Left hindlimb (tissue), 1 donor: ENCODE results near the gene ACIN1.
"Not testable (repeated sequence)": the region's sequence is repeated elsewhere in the genome, so short reads cannot be mapped to it uniquely, and the experiment has no call there.

Experiments used
- DNase-seq: peaks from one replicate; pipeline ENCODE4 v3.0.0-alpha.2; 2018

Gene ACIN1

DNA sequence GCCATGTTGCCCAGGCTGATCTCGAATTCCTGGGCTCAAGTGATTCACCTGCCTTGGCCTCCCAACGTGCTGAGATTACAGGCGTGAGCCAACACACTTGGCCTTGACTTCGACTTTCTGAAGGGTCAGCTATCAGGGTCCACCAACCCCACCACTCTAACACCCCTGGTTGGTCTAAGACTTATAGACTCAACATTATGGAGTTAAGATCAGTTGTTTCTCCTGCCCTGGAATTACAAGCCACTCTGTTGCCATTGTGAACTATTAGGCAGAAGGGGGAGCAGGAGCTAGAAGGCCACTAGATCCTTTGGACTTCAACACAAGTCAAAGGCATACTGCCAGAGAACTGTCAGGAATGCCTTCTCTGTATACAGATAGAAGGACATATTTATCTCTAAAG lies 54.8 kb downstream of the ACIN1 start:
- no peak for DNase-seq

- no peak for DNase-seq
Observed at GRCh38 chr14:23035303-23036144, 59.4 kb downstream of the ACIN1 start.

- peak; percentile 92 for DNase-seq
Observed at GRCh38 chr14:23034498-23035302, 60.2 kb downstream of the ACIN1 start, which contains the start of gene PSMB5. Gene PSMB5, minus strand, starts transcription at chr14:23034900. Its CDS starts 19 bp downstream, at chr14:23034881.

- DNase-seq, result no peak
Observed at GRCh38 chr14:23033801-23034497, 61.0 kb downstream of the ACIN1 start.

- DNase-seq, result no peak
Observed at GRCh38 chr14:23033251-23033727, 61.6 kb downstream of the ACIN1 start.

DNA sequence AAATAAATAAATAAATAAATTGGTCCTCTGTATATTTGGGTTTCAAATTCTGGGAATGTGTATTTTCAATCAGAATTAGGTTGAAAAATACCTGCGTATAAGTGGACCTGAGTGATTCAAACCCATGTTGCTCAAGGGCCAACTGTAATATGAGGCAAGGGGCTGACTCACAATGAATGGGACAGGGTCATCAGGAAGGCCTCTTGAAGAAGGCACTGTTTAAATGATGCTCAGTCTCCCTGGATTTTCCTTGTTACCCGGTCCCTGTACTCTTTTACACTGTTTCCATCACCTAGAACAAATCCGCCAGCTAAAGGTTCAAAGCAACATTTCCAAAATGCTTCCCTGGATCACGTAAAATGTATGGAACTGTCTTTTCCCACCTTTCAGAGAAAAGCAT lies 64.0 kb downstream of the ACIN1 start:
- DNase-seq, result no peak

- DNase-seq, result no peak
Observed at GRCh38 chr14:23028799-23029198, 66.1 kb downstream of the ACIN1 start.

DNA sequence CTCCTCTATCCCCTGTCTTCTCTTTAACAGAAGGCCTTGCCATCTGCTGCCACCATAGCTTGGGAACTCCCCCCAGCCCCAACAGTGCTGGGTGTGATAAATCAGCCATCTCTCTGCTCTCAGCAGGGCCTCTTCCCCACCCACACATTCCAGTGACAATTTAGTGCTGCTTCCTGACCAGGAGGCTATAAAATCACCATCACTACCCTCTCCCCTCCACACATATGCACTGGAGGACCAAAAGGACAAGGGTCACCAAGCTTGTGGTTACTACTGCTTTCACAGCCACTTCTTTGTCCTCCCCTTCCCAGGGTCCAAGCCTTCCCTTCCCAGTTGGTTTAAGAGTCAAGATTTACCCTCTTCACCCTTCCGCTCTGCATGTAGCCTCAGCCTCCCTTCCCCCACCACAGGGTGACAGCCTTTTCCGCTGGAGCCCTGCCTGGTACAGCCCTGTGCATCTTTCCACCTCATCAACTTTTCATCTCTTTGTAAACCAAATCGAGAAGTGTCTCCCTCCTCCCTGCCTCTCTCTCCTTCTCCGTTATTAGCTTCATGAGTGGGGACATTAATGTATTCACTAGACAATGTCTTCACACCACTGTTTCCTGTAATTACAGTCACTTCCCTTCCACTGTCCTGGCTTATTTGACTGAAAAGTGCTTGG lies 69.7 kb downstream of the ACIN1 start:
- DNase-seq, result no peak

DNA sequence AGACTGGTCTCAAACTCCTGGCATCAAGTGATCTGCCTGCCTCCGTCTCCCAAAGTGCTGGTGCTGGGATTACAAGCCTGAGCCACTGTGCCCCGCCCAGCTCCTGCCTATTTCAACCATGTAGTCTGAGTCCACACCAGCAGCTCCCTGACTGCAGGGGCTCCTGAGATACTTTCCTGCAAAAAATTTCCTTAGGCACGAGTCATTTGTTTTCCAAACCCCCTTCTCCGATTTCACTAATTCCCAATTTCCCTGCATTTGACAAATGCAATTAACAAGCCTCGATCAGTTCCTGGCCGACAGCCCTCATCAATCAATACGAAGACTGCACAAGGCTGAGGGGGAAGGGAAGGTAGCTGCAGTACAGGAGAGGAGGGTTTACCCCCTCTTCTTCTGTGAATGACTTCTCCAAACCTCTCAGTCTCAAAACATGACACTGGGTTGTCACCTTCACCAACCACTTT lies 70.3 kb downstream of the ACIN1 start:
- DNase-seq, result no peak

- no peak for DNase-seq
Observed at GRCh38 chr14:23023795-23024152, 71.2 kb downstream of the ACIN1 start.

DNA sequence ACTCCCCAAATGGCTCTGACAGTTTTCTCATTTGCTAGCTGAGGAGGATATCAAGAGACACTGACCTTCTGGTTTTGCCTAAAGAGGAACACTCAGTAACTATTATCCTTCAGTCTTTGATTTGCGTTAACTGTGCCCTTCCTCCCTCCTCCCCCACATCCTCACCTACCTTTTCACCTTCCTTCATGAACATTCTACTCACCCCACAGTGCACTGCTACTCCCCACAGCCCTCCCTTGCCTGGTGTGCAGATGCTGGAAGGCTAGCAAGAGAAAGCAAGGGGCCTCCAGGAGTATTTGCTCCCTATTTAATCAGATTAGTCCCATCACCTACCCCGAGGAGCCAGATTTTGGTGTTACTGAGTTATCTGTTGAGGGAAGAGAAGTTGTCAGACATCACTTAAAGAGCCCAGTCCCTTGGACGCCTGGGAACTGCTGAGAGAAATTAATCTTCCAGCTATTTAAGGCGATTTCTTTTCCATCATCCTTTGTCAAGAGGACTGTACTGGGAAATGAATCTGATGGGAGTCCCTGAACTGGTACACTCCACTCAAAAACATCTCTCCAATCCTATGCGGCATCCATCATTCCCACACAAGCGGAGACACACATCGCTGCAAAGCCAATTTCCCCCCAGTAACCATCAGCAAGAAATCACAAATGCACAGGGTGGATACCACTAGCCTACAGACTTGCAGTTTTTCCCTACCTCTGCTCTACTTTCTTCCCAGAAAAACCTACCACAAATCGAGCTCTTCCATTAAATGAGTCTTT lies 71.7 kb downstream of the ACIN1 start:
- no peak for DNase-seq

GRCh38 chr14:23021889-23022442 lies 73.0 kb downstream of the ACIN1 start:
- no peak for DNase-seq

DNA sequence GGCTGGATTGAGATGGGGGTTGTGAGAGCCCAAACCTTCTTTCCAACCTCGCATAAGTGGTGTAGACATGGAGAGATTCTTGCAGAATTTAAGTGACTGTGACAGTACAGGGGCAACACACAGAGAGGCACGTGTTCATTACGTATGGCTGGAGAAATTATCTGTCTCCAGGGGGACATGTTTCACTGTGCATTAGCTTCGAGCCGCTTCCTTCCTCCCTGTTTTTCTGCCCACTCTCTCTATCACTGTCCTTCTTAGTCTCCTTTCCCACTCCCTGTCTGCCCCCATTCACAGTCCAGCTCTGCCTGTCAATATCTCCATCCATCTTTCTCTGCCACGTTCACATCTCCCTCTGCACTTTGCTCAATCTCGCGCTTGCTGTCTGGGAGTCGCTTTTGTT lies 73.5 kb downstream of the ACIN1 start:
- DNase-seq, result no peak

GRCh38 chr14:23020143-23021128 lies 74.5 kb downstream of the ACIN1 start:
- no peak for DNase-seq

DNA sequence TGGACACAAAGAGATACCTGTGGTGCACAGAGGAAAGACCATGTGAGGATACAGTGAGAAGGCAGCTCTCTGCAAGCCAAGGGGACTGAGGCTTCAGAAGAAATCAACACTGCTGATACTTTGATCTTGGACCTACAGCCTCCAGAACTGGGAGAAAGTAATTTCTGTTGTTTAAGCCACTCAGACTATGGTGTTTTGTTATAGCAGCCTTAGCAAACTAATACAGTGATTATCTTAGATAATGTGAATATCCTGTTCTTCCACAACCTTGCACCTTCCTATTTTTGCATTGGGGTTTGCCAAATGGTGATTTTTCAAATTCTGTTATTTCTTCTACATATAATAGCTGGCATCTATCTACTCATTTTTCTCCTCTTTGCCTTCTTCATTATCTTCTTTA lies 76.8 kb downstream of the ACIN1 start:
- no peak for DNase-seq

- DNase-seq, result no peak
Observed at GRCh38 chr14:23017091-23017490, 77.8 kb downstream of the ACIN1 start.

GRCh38 chr14:23015618-23016017 lies 79.3 kb downstream of the ACIN1 start:
- no peak for DNase-seq

- DNase-seq, result not testable (repeated sequence)
Observed at GRCh38 chr14:23013749-23014054, 81.2 kb downstream of the ACIN1 start.

- no peak for DNase-seq
Observed at GRCh38 chr14:23013054-23013748, 81.7 kb downstream of the ACIN1 start.
